ENCODE results near the gene ZNF625.

The ZNF625 gene

GRCh38 chr19:12156223-12157058 lies at the start of gene ZNF625:
Gene ZNF625 (minus strand): TSS chr19:12156734. CDS start chr19:12156558, 176 bp downstream.
- DNase-seq: peak; percentile 13

GRCh38 chr19:12205296-12205695 lies 48.8 kb upstream of the ZNF625 start:
- no peak for DNase-seq

- DNase-seq: peak; percentile 54
Observed at GRCh38 chr19:12202250-12202649, 45.7 kb upstream of the ZNF625 start.

GRCh38 chr19:12199757-12200419 lies 43.4 kb upstream of the ZNF625 start:
- no peak for DNase-seq

GRCh38 chr19:12198136-12198535 lies 41.6 kb upstream of the ZNF625 start:
- DNase-seq: no peak

- peak; percentile 50 for DNase-seq
Observed at GRCh38 chr19:12194827-12195731, 38.5 kb upstream of the ZNF625 start.

GRCh38 chr19:12187625-12188024 lies 31.1 kb upstream of the ZNF625 start:
- no peak for DNase-seq

GRCh38 chr19:12180377-12180776 lies 23.8 kb upstream of the ZNF625 start:
- no peak for DNase-seq

- no peak for DNase-seq
Observed at GRCh38 chr19:12166626-12167025, 10.1 kb upstream of the ZNF625 start.

- DNase-seq: no peak
Observed at GRCh38 chr19:12163826-12164225, 7.3 kb upstream of the ZNF625 start.

GRCh38 chr19:12162882-12163806 lies 6.6 kb upstream of the ZNF625 start, which contains the start of gene ZNF136:
Gene ZNF136 (plus strand): TSS chr19:12163096. CDS start chr19:12163204, 108 bp downstream.
- DNase-seq: peak; percentile 93

- DNase-seq: no peak
Observed at GRCh38 chr19:12162513-12162881, 6.0 kb upstream of the ZNF625 start.

GRCh38 chr19:12159773-12160414 lies 3.4 kb upstream of the ZNF625 start:
- no peak for DNase-seq

- no peak for DNase-seq
Observed at GRCh38 chr19:12155324-12155860, 1.1 kb downstream of the ZNF625 start.

GRCh38 chr19:12145348-12145747 lies 11.2 kb downstream of the ZNF625 start:
- DNase-seq: no peak

GRCh38 chr19:12141405-12141736 lies 15.2 kb downstream of the ZNF625 start:
- no peak for DNase-seq

GRCh38 chr19:12140545-12141404 lies 15.8 kb downstream of the ZNF625 start:
- DNase-seq: peak; percentile 81

GRCh38 chr19:12139885-12140544 lies 16.5 kb downstream of the ZNF625 start, which contains the start of gene ZNF20:
Gene ZNF20 (minus strand): TSS chr19:12140350. CDS start chr19:12140182, 168 bp downstream.
- DNase-seq: peak; percentile 87

- DNase-seq: no peak
Observed at GRCh38 chr19:12139269-12139668, 17.3 kb downstream of the ZNF625 start.

Measured in CD4-positive, alpha-beta T cell treated with Interleukin-4 for 4 hours (primary cell).